BJ (cell line): Measurements from ENCODE around the gene PSKH1. TPM values are rescaled to one million over a fixed set of nuclear protein-coding genes. Genes with fewer than 3 reads are reported as not detected.

ENCODE experiments used
- CTCF ChIA-PET: fragments of 350-600 bp; formaldehyde crosslinking; extraction: SDS; loops from one replicate; lab custom pipeline; 2021; ENCODE audit warnings: antibody characterized with exemption, inconsistent platforms; lab: Yijun Ruan, JAX
- POLR2A ChIA-PET: fragments of 300-600 bp; sonication (Branson Sonifier 250); formaldehyde crosslinking; extraction: SDS; loops from one replicate; lab custom pipeline; 2021; ENCODE audit warnings: antibody characterized with exemption; lab: Charles Lee
- DNase-seq: peaks from one replicate; pipeline ENCODE4 v3.0.0-alpha.2; 2011; ENCODE audit warnings: low read depth
- H3K27me3 ChIP-seq: 2 replicates; pipeline ENCODE4 v1.6.0; 2011; ENCODE audit warnings: low read length; ENCODE audit not compliant: control insufficient read depth, insufficient read depth
- H3K36me3 ChIP-seq: 2 replicates; pipeline ENCODE4 v1.5.1; 2011; ENCODE audit warnings: low read length; ENCODE audit not compliant: control insufficient read depth, insufficient read depth
- H3K4me3 ChIP-seq: 2 replicates; pipeline ENCODE4 v1.5.1; 2011; ENCODE audit warnings: low read depth, mild to moderate bottlenecking, control low read depth, low read length
- CTCF ChIP-seq: IDR thresholded peaks from 2 replicates; pipeline ENCODE4 v1.5.1; 2011; ENCODE audit warnings: low read depth, mild to moderate bottlenecking, control low read depth, inconsistent platforms, low read length, moderate library complexity; ENCODE audit not compliant: insufficient read depth
- polyA plus RNA-seq: library from polyadenylated mRNA; depleted of rRNA; stranded (reverse); fragments of >200 nt; gene quantifications from 2 replicates; pipeline ENCODE4 v1.2.3, GENCODE V29; 2011

Gene PSKH1
- polyA plus RNA-seq, 1 experiment, result 45.5 TPM

GRCh38 chr16:67946966-67947558, 54.0 kb downstream of the PSKH1 start:
- no peak overlapping the region for H3K4me3 ChIP-seq
- ChIA-PET POLR2A (interaction anchor here (0.6 kb wide), 1 partner anchor 11 kb away, joined by 3 read pairs; no protein-coding TSS in a partner anchor), CTCF (interaction anchor here (0.5 to 1.1 kb wide), 4 partner anchors 13 to 131 kb away, joined by 3 to 5 read pairs (median 4); no protein-coding TSS in a partner anchor)
- peaks cover 86% of the 10 kb centered on the region for H3K36me3 ChIP-seq
- no peak for TF ChIP-seq CTCF
- DNase-seq, result no peak
- no peaks in the 10 kb centered on the region for H3K27me3 ChIP-seq

- no peak for TF ChIP-seq CTCF
- ChIA-PET POLR2A (interaction anchor here (0.6 kb wide), 1 partner anchor 10 kb away, joined by 3 read pairs; no protein-coding TSS in a partner anchor), CTCF (interaction anchor here (1.0 kb wide), 1 partner anchor 19 kb away, joined by 3 read pairs; no protein-coding TSS in a partner anchor)
- H3K4me3 ChIP-seq, result no peak overlapping the region
- no peaks in the 10 kb centered on the region for H3K27me3 ChIP-seq
- H3K36me3 ChIP-seq, result peaks cover 79% of the 10 kb centered on the region
- no peak for DNase-seq
Observed at GRCh38 chr16:67948015-67948414, 55.0 kb downstream of the PSKH1 start.

- DNase-seq, result no peak
- peaks cover 76% of the 10 kb centered on the region for H3K36me3 ChIP-seq
- ChIA-PET POLR2A (no interaction called here), CTCF (interaction anchor here (0.9 to 1.1 kb wide), 2 partner anchors 10 to 21 kb away, joined by 3 read pairs; no protein-coding TSS in a partner anchor)
- no peaks in the 10 kb centered on the region for H3K27me3 ChIP-seq
- no peak for TF ChIP-seq CTCF
- H3K4me3 ChIP-seq, result no peak overlapping the region
Observed at GRCh38 chr16:67949645-67950044, 56.6 kb downstream of the PSKH1 start.

GRCh38 chr16:67950335-67950843, 57.3 kb downstream of the PSKH1 start:
- POLR2A ChIA-PET, result no interaction called here
- CTCF ChIA-PET, result interaction anchor here (1.1 kb wide), 1 partner anchor 10 kb away, joined by 3 read pairs; no protein-coding TSS in a partner anchor
- H3K36me3 ChIP-seq, result peaks cover 76% of the 10 kb centered on the region

More at GRCh38 chr16:67950335-67950843, 57.3 kb downstream of the PSKH1 start:
- H3K27me3 ChIP-seq, result no peaks in the 10 kb centered on the region
- H3K4me3 ChIP-seq, result no peak overlapping the region
- no peak for DNase-seq
- TF ChIP-seq CTCF, result no peak
